NCI-H2227 (cell line): ENCODE measurements around the gene ABTB1.
"Not testable (repeated sequence)": the region's sequence is repeated elsewhere in the genome, so short reads cannot be mapped to it uniquely, and the experiment has no call there.

Source experiments
- DNase-seq: peaks from one replicate; lab custom pipeline; 2025; ENCODE audit not compliant: unreplicated experiment; lab: John Stamatoyannopoulos, UW

The ABTB1 gene

DNA sequence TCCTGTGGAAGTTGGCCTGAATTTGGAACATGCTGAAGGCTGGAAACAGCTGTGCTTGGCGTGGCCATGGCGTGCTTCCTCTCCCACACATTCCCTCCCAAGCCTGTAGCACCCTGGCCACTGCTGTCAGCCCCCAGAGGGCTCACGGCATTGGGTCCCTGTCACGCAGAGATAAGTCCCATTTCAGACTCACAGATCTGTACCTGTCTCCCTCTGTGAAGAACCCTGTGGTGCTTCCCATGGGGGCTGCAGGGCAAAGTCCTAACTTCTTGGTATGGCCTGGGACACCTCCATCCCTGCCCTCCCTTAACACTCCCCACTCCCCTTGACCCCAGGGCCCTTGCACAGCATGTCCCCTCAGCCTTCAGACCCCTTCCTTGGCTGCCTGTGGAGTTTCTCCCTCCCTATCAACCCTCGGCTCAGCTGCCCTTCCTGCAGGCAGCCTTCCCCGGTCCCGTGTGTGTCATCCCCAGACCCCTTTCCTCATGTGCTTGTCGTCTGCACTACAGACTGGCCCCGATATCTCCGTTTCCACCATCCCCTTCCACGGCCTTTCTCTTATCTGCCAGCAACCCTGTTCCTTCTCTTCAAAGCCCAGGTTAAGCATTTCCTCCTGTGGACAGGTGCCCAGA, 28.6 kb downstream of the ABTB1 start:
- DNase-seq, result no peak

DNA sequence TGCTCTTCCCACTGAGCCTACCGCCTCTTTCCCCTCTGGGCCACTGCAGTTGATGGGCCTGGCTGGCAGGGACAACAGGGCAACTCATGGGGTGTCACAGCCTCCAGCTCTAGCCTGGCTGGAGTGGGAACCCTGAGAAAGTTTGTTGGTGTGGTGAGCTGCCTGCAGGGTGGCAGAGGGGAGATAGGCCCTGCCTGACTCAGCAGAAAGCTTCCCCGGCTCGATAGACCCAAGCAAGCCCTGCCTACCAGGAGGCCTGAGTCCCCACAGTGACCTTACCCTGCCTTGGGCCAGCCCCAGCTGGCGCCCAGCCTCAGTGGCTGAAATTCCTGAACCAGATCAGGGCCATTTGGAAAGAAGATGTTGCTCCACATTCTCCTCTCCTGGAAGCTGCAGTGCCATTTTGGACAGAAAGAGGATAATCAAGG, 29.4 kb downstream of the ABTB1 start:
- DNase-seq, result no peak

DNA sequence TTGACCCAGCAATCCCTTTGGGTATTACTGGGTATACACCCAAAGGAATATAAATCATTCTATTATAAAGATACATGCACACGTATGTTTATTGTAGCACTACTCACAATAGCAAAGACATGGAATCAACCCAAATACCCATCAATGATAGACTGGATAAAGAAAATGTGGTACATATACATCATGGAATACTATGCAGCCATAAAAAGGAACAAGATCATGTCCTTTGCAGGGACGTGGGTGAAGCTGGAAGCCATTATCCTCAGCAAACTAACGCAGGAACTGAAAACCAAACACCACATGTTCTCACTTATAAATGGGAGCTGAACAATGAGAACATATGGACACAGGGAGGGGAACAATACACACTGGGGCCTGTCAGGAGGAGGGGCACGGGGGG, 32.1 kb downstream of the ABTB1 start:
- not testable (repeated sequence) for DNase-seq

DNA sequence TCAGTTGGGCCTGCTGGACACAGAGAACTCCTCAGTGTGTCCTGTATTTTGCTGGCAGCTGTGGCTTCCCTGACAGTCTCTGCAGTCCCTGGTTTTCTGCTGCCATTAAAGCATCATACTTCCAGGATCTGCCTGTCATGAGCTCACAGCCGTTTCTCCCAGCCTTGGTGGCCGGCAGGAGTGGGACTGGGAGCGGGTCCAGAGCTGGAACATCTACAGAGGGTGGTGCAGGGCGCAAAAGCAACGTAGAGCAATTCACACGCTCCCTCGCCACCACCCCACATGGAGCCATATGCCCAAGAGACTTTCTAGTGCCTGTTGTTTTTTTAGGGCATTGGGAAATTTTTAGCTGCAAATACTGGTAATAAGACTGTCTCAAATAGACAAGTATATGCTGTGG, 33.6 kb downstream of the ABTB1 start:
- DNase-seq, result no peak

DNA sequence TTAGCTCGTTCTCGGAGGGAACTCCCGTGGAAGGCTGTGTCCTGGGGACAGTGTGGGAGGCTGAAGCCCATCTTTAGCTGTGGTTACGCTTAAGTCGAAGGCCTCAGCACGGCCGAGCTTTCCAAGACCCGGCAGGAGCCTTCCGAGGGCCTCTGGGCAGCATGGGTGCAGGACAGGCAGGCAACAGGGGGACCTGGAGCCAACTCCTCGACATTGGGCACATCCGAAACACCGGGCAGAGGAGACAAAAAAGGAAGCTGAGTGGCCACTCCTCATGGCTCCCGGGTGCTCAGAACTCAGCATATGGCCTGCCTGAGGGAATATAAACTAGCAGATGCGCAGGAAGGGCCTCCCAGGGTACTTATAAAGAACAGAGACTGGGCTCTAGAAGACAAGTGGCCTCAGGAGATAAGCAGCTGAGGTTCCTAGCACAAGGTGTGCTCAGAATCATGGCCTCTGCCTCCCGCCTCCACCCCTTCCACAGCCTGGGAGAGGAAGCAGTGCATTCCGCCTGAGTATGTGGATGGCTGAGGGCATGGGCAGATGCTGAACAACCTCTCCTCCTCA, 34.1 kb downstream of the ABTB1 start:
- no peak for DNase-seq

DNA sequence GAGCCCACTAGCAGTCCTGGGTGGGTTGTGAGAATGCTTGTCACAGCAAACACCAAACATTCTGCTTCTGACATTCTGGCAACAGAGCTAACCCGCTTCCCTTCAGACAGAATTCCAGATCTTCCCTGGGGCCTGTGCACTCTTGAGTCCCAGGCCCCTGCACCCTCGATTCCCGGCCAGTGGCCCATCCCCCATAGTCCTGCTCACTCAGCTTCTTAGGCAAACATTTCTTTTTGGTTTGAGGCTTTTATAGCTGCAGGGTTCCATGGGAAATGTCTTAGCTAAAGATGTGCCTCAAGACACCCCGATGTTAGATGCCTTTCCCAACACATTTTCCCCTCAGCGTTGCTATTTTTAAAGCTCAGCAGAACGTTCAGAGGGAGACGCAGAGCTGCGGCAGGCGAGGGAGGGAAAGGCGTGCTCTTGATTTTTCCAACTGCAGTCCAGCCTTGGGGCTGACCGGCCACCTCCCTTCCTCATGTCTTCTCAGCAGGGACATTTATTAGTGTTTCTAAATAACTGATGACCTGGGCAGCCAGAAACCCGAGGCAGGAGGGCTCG, 35.2 kb downstream of the ABTB1 start:
- DNase-seq, result peak; percentile 14

DNA sequence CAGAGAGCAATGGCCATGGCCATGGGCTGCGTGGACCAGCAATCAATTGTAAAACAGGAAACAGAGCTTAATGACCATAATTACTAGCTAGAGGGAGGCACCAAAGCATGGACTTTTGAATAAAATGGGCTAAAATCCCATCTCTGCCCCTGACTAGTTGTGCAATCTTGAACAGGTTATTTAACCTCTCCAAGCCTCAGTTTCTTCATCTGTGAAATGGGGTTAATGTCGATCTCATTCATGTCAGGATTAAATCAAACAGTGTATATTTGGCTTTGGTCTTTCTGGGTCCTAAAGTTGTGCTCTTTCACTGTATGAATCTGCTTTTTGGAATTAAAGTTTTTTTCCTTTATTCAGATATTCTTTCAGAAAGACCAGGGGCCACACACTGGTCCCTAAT, 36.1 kb downstream of the ABTB1 start:
- DNase-seq, result no peak

DNA sequence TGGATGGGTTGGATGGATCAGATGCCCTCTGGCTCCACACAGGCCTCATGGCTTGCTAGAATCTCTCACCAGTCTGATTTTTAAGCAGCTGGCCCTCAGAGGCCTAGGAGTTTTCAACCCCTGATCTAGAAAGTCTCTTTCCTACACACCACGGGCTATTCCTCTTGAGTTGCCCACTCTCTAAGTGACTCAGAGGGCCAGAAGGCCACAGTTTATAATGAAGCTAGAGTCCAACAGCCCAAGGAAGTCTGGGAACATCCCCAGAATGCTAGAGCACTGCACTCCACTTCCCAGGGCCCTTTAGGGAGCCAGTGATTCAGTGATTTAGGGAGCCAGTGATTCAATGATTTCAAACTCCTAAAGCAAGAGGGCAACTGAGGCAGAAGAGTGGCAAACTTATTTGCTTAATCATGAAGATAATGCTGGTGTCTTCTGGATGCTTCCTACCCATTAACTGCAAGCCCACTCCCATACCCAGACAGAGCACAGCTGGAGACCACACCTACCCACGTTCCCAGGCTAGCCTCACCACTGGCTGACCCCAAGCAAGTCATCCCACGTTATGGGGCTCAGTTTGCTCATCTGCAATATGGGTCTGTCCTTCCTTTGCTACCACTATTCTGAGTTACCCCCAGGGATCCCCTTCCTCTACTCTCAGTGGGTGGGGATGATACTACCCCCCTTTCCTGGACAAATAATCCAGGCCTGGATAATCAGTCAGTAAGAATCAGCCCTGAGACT, 36.7 kb downstream of the ABTB1 start:
- DNase-seq, result no peak

DNA sequence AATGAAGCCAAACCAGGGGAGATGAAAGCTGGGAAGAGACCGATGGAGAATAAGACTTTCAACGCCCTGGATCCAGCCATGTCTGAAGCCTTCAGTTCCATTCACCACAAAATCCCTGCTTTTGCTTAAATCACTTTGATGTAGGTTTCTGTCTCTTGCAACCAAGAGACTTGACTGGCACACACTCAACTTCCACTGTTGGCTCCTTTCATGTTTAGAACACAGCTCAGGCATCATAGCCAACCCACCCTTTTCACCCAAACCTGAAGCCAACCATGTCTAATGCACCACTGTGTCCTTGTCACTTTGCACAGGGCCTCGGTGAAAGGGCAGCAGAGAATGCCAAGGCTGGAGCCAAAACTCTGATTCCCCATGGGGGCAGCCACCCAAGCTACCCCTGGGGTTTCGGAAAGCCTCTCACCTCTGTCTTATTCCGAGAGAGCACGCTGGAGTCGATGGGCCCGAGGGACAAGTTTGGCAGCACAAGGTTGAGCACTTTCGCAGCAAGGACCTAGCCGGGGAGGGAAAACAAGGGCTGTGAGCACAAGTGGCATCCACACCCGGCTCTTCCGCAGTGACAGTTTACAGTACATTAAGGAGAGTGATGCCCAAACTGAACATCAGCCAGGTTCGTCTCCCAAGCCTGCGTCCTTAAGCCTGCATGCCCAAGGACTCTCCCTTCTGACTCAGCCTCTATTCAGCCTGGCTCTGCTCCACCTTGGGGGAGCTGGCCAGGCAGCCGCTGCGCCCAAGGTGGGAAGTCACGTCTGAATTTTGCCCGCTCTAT, 37.6 kb downstream of the ABTB1 start:
- no peak for DNase-seq

DNA sequence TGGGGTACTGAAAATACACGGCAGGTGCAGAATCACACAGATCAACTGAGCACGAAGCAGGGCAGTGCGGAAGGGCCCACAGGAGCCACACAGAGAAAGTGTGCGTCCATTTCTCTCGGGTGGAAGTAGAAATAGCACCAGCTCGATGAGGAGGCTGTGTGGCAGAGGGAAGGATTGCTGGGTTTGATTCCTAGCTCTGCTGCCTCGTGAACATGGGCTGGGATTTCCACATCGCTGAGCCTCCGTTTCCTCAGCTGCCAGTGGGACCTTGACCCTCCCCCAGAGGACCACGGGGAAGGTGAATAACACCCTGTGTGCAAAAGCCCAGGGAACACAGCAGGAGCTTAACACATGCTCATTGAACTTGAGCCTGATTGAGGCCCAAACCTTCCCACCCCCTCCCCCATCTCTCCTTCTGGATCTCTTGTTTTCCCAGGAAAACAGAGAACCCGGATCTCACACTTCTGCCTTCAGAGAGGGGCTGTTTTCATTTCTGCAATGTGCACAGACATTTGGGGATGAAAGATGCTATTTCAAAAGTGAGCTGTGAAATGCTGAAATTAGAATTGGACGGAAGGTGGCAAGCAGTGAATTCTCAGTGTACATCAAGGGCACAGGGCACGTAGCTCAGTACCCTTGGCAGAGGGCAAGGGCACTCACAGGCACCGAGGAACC, 38.4 kb downstream of the ABTB1 start:
- DNase-seq, result no peak

DNA sequence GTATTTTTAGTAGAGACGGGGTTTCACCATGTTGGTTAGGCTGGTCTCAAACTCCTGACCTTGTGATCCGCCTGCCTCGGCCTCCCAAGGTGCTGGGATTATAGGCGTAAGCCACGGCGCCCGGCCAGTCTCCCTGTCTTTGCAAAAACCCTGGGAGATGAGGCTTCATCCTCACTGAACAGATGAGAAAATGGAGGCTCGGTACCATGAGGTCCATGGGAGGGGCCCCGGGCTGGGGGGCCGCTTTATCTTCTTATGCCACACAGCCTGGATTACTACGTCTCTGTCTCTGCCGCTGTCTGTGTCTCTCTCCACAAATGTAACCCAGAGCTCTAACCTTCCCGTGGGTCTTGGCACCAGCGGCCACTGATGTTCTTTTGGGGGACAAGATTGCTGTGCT, 39.1 kb downstream of the ABTB1 start:
- DNase-seq, result no peak

DNA sequence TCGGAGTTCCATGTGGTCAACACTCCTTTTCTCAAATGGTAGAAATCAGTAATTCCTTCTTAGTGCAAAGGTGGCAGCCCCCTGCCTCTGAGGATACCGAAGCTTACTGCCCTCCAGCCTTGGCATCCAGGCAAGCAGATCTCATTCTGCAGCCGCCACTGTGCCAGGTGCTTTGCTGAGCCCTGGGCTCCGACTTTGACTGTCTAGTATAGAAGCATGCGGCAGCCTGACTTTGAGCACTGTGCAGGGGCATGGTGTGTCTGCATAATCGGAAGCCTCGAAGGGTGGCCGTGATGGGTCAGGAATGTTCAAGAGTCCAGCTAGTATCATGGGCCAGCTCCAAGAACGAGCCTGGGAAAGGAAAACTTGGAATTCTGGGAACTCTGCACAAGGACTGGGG, 39.7 kb downstream of the ABTB1 start:
- no peak for DNase-seq

DNA sequence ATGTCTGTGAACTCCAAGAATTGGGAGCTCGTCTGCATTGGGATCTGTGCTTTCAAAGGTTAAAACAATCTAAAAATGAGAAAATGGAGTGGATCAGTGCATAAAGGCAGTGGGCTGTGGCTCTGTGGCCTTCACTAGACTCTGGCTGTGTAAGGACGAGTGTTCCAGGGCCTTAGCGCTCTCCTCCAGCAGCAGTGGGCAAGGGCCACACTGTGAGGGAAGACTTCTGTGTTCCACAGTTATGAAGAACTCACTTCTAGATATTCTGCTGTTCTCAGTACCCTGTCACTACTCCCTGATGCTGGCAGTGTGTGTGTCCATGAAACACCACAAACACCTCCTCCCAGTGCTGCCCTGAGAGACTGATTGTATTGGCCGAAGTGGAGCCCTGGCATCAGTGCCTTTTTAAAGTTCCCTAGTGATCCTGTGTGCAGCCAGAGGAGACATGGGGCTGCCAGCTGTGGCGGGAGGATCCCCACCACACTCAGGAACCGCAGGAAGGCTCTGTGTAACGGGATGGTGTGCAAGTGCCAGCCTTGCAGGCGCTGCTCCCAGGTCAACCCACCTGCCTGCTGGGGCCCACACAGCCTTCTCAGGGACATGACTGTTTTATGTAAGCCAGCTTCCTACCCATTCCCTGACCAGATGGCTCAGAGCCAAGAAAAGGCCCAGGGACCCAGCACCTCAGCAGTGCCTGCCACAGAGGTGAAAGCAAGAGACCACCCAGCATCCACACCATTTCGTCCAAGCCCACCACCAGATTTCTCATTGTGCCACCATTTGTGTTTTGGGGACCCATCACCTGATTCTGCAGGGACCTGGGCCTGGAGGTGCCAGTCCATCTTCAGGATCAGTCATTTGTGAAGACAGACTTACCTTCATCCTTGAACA, 40.4 kb downstream of the ABTB1 start:
- no peak for DNase-seq

DNA sequence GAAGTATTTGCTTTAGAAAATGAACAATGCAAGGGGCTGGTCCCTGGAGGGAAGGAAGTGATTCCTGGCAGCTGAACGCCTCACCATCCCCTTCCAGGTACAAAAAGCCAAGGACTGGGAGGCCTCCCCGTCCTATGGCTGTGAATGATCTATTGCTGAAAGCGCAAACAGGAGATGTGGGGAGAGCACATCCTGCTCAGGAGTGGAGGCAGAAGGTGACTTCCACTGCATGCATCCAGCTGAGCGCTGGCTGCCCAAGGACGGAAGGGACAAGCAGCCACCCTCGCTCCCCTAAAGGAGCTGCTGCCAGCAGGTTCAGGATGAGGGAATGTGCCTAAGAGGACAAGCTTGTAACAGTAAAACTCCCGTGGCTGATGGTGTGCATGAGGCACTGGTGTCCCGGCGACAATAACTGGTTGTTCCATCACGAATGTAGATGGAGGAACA, 41.4 kb downstream of the ABTB1 start:
- no peak for DNase-seq

DNA sequence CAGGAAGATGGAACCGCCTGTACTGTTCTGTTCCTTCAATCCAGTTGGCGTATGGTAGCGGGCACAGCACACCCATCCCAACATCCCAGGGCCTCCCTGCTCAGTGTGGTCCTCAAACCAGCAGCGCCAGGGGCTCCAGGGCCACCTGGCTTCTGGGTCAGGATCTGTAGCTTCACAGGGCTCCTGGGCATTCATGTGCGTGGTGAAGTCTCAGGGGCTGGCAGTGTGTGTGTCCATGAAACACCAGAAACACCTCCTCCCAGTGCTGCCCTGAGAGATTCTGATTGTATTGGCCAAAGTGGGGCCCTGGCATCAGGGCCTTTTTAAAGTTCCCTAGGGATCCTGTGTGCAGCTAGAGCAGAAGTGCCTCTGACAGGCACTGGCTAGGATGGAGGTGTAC, 42.1 kb downstream of the ABTB1 start:
- DNase-seq, result no peak

DNA sequence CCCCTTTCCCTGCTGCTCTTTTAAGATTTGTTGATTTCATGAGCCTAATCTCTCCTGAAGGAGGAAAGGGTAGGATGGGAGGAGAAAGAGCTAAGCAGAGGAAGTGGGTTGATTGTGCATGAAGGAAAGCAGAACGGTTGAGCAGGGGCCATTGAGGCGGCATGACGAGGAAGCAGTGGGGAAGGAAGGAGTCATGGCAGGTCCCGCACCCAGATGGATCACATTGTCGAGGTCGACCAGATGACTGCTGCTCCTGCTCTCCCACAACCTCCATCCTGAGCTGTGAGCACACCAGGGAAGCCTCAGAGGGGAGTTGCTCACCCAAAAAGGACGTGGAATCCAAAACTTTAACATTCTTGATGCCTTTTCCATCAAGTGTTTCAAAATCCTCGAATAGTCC, 42.8 kb downstream of the ABTB1 start:
- no peak for DNase-seq

DNA sequence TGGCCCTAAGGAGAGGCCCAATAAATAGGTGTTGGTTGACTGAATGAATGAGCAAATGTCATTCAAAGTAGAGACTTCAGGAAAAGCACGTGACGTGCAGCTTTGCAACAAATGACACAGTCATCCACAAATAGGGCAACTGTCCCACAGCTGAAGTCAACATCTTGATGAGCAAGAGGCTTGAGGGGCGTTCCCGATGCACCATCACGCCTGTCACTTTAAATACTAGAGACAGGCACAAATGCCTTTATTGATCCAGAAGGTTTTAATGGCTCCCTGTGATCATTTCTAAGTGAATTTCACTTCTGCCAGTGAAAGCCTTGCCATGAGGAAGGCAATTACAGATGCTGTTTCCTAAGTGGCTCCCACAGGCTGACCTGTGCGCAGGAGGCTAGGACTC, 43.6 kb downstream of the ABTB1 start:
- no peak for DNase-seq

DNA sequence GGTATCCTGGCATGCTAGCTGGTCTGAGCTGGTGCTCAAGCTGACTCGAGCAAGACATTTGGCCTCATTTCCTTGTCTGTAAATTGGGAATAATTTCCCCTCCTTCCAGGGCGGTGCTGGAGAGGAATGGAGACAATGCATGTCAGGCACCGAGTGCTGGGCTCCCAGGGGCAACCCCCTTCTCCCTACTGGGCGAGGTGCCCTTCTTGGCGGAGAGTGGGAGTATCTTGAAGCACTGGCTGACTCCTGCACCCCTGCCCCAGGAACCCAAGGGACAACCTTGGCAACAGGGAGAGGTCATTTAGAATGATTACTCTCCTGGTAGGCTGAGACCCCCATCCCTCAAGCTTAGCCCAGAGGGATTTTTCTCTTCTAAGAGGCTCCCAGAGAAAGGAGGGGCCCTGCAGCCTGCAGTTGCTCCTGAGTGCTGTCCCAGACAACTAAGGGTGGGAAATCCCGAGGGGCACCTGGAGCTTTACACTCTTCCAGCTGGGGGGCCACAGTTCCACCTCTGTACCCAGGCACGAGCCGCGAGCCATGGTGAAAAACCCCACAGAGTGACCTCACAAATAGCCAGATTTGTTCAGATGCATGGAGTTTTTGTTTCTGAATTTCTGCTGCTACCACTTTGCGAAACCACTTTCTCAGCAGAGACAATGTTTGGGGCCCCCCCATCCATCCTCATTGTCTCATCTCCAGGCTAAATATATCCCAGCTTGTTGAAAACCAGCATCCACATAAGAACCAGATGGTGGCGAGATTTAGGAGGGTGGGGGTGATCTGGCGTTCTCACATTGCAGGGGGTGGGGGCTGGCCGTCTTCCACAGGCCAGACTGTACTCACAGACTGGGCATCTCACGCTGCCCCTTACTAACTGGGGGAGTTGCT, 44.8 kb downstream of the ABTB1 start:
- no peak for DNase-seq
